NCI-H1417 treated with DMSO at 0.1 percent for 48 hours (cell line): ENCODE measurements around the gene HOXA13.
A peak's percentile ranks its signal among the peaks of the same experiment; 100 is the strongest.

ENCODE experiments used
- DNase-seq: peaks from one replicate; lab custom pipeline; 2025; lab: John Stamatoyannopoulos, UW

HOXA13 gene

GRCh38 chr7:27237735-27238334, 37.9 kb upstream of the HOXA13 start:
- no peak for DNase-seq

GRCh38 chr7:27235387-27236311, 35.8 kb upstream of the HOXA13 start:
- no peak for DNase-seq

GRCh38 chr7:27229448-27229847, 29.6 kb upstream of the HOXA13 start:
- DNase-seq = no peak

GRCh38 chr7:27224983-27225934, 25.4 kb upstream of the HOXA13 start:
- DNase-seq = no peak

- no peak for DNase-seq
Measured at GRCh38 chr7:27223941-27224575, 24.2 kb upstream of the HOXA13 start.

GRCh38 chr7:27221201-27221797, 21.4 kb upstream of the HOXA13 start:
- no peak for DNase-seq

- no peak for DNase-seq
Measured at GRCh38 chr7:27220440-27220955, 20.6 kb upstream of the HOXA13 start.

GRCh38 chr7:27219821-27220220, 19.9 kb upstream of the HOXA13 start:
- DNase-seq = no peak

- DNase-seq = no peak
Measured at GRCh38 chr7:27217951-27218350, 18.1 kb upstream of the HOXA13 start.

GRCh38 chr7:27215356-27215755, 15.5 kb upstream of the HOXA13 start:
- DNase-seq = no peak

GRCh38 chr7:27214239-27214950, 14.5 kb upstream of the HOXA13 start:
- DNase-seq = no peak

GRCh38 chr7:27213433-27214238, 13.7 kb upstream of the HOXA13 start:
- no peak for DNase-seq

- DNase-seq = peak; percentile 84
Measured at GRCh38 chr7:27212497-27213432, 12.9 kb upstream of the HOXA13 start.

- no peak for DNase-seq
Measured at GRCh38 chr7:27211764-27212204, 11.9 kb upstream of the HOXA13 start.

GRCh38 chr7:27211084-27211446, 11.2 kb upstream of the HOXA13 start:
- no peak for DNase-seq

GRCh38 chr7:27210441-27211083, 10.7 kb upstream of the HOXA13 start:
- DNase-seq = no peak

GRCh38 chr7:27209933-27210440, 10.1 kb upstream of the HOXA13 start:
- DNase-seq = no peak

GRCh38 chr7:27208998-27209397, 9.1 kb upstream of the HOXA13 start:
- no peak for DNase-seq
